Measurements from ENCODE around the gene ATP11B. TPM values are rescaled to one million over a fixed set of nuclear protein-coding genes. Genes with fewer than 3 reads are reported as not detected.

Gene ATP11B
- total RNA-seq, 2 experiments from 2014 or later = 139 to 143 TPM

DNA sequence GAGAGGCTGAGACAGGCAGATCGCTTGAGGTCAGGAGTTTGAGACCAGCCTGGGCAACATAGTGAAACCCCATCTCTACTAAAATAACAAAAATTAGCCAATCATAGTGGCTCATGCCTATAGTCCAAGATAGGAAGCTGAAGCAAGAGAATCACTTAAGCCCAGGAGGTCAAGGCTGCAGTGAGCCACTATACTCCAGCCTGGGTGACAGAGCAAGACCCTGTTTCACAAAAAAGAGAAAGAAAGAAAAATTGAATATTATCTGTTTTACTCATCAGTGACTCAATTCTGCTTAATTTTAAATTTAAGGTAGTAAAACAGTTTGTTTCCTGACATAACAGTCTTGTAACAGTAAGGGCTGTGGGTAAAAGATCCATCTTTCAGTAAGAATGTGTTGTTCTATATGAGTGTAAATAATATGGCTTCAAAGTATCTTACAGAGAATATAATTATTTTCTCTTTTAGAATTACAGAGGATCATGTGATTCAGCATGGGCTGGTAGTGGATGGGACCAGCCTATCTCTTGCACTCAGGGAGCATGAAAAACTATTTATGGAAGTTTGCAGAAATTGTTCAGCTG lies 85.8 kb downstream of the ATP11B start:
- no peaks in the 10 kb centered on the region for H3K27me3 ChIP-seq (ENCODE audit: control insufficient read depth in 1 of 2, insufficient read depth in 2 of 2, low read length in 2 of 2)
- Mint-ChIP-seq H3K4me3 (no peak overlapping the region), H3K4me1 (ENCODE audit: low read depth) (no peaks in the 10 kb centered on the region), H3K27me3 (no peaks in the 10 kb centered on the region), H3K36me3 (ENCODE audit: low read depth) (peaks cover 77% of the 10 kb centered on the region), H3K9me3 (no peaks in the 10 kb centered on the region), H3K27ac (no peak overlapping the region)
- CTCF ChIA-PET = interaction anchor here (1.0 kb wide), 1 partner anchor 19 kb away, joined by 3 read pairs; no protein-coding TSS in a partner anchor
- H3K9me3 ChIP-seq (ENCODE audit: control insufficient read depth in 1 of 2, insufficient read depth in 1 of 2, low read length in 2 of 2) = no peaks in the 10 kb centered on the region
- TF ChIP-seq, protein P1, sequence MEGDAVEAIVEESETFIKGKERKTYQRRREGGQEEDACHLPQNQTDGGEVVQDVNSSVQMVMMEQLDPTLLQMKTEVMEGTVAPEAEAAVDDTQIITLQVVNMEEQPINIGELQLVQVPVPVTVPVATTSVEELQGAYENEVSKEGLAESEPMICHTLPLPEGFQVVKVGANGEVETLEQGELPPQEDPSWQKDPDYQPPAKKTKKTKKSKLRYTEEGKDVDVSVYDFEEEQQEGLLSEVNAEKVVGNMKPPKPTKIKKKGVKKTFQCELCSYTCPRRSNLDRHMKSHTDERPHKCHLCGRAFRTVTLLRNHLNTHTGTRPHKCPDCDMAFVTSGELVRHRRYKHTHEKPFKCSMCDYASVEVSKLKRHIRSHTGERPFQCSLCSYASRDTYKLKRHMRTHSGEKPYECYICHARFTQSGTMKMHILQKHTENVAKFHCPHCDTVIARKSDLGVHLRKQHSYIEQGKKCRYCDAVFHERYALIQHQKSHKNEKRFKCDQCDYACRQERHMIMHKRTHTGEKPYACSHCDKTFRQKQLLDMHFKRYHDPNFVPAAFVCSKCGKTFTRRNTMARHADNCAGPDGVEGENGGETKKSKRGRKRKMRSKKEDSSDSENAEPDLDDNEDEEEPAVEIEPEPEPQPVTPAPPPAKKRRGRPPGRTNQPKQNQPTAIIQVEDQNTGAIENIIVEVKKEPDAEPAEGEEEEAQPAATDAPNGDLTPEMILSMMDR (IDR thresholded peaks at IDR 0.05) = no peak
- H3K27ac ChIP-seq (ENCODE audit: low read depth in 1 of 2, low read length in 2 of 2) = no peak overlapping the region
- no peak for ATAC-seq (ENCODE audit: poor library complexity)
- intact Hi-C loops (cut with DNase I, micrococcal nuclease) = no loop called here
- DNase-seq = no peak
- POLR2A ChIA-PET = no interaction called here
- no peaks in the 10 kb centered on the region for H3K4me1 ChIP-seq (ENCODE audit: insufficient read depth, low read length)
- peaks cover 68% of the 10 kb centered on the region for H3K36me3 ChIP-seq (ENCODE audit: insufficient read depth, low read length)
- H3K4me3 ChIP-seq (ENCODE audit: low read length) = no peak overlapping the region

DNA sequence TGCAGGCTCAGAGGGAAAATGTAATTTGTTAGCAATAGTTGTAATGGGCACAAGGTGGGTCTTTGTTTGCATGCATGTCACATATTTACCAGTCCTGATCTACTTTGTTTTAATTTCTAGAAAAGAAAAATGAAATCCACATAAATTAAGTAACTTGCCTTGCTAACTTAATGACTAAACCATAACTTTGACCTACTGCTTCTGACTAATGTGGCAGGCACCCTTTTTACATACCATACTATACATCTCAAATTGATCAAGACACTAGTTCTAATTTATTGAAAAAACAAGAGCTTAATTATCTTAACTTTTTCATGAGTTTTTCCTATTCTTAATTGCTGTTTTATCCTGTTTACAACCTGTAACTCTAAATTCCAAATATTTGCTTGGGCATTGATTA lies 93.2 kb downstream of the ATP11B start:
- no peak overlapping the region for H3K27ac Mint-ChIP-seq
- no peaks in the 10 kb centered on the region for H3K27me3 Mint-ChIP-seq
- Histone ChIP-seq H3K4me3 (ENCODE audit: low read length) (no peak overlapping the region), H3K27me3 (ENCODE audit: control insufficient read depth in 1 of 2, insufficient read depth in 2 of 2, low read length in 2 of 2) (no peaks in the 10 kb centered on the region), H3K27ac (ENCODE audit: low read depth in 1 of 2, low read length in 2 of 2) (no peak overlapping the region), H3K36me3 (ENCODE audit: insufficient read depth, low read length) (peaks cover 56% of the 10 kb centered on the region), H3K9me3 (ENCODE audit: control insufficient read depth in 1 of 2, insufficient read depth in 1 of 2, low read length in 2 of 2) (no peaks in the 10 kb centered on the region), H3K4me1 (ENCODE audit: insufficient read depth, low read length) (no peaks in the 10 kb centered on the region)
- intact Hi-C loops (cut with DNase I, micrococcal nuclease) = no loop called here
- DNase-seq = no peak
- peaks cover 83% of the 10 kb centered on the region for H3K36me3 Mint-ChIP-seq (ENCODE audit: low read depth)
- H3K4me3 Mint-ChIP-seq = no peak overlapping the region
- TF ChIP-seq, protein P1 (IDR thresholded peaks at IDR 0.05) = no peak
- H3K9me3 Mint-ChIP-seq = no peaks in the 10 kb centered on the region
- no peaks in the 10 kb centered on the region for H3K4me1 Mint-ChIP-seq (ENCODE audit: low read depth)
- POLR2A ChIA-PET = no interaction called here
- ATAC-seq (ENCODE audit: poor library complexity) = no peak
- CTCF ChIA-PET = no interaction called here

DNA sequence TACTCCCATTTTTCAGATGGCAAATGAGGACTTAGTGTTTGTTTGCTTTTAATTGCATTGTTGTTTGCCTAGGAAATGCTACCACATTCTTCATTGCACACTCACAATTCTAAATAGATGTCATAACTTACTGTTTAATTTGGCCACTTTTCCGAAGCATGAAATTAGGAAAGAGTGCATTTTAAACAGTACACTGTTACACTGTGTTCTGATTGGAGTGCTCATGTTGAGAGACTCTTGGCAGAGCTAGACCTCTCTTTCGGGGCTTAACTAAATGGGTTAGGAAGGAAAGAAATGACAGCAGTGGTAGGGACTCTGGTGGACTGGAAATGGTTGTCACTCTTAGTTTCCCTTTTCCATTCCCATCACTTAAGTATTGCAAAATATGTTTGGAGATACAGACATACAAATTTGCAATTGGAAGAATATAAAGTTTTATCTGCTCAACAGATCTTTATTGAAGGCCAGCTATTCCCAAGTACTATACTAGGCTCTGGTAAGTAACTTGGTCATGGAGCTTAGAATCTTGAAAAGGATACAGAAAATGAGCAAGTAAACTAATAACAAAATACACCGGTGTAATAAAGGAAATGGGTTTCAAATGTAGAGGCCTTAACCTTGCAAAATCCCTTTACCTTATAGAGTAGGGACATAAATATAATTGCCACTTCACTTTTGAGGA lies 96.8 kb downstream of the ATP11B start:
- ChIA-PET POLR2A (no interaction called here), CTCF (no interaction called here)
- peaks cover 95% of the 10 kb centered on the region for H3K36me3 Mint-ChIP-seq (ENCODE audit: low read depth)
- intact Hi-C loops (cut with DNase I, micrococcal nuclease) = no loop called here
- no peaks in the 10 kb centered on the region for H3K27me3 Mint-ChIP-seq
- peaks cover 5% of the 10 kb centered on the region for H3K4me1 Mint-ChIP-seq (ENCODE audit: low read depth)
- no peaks in the 10 kb centered on the region for H3K4me1 ChIP-seq (ENCODE audit: insufficient read depth, low read length)
- H3K9me3 Mint-ChIP-seq = no peaks in the 10 kb centered on the region
- H3K36me3 ChIP-seq (ENCODE audit: insufficient read depth, low read length) = peaks cover 60% of the 10 kb centered on the region
- H3K4me3 Mint-ChIP-seq = no peak overlapping the region
- TF ChIP-seq, protein P1 (IDR thresholded peaks at IDR 0.05) = no peak
- no peaks in the 10 kb centered on the region for H3K27me3 ChIP-seq (ENCODE audit: control insufficient read depth in 1 of 2, insufficient read depth in 2 of 2, low read length in 2 of 2)
- ATAC-seq (ENCODE audit: poor library complexity) (no peak), DNase-seq (no peak)
- H3K4me3 ChIP-seq (ENCODE audit: low read length) = no peak overlapping the region
- H3K9me3 ChIP-seq (ENCODE audit: control insufficient read depth in 1 of 2, insufficient read depth in 1 of 2, low read length in 2 of 2) = no peaks in the 10 kb centered on the region
- H3K27ac ChIP-seq (ENCODE audit: low read depth in 1 of 2, low read length in 2 of 2) = no peak overlapping the region
- H3K27ac Mint-ChIP-seq = no peak overlapping the region
